DOHH2 (cell line): ENCODE results near the gene OR2A14.

Source experiments
- CTCF ChIP-seq: fragments of 200-600 bp; sonication (generic); IDR thresholded peaks from one replicate; pipeline ENCODE4 v1.5.1; 2014; ENCODE audit warnings: antibody characterized with exemption, mild to moderate bottlenecking, low read depth, low read length; ENCODE audit not compliant: poor library complexity, severe bottlenecking
- EZH2phosphoT487 ChIP-seq: fragments of 200-600 bp; sonication (generic); IDR thresholded peaks from 2 replicates; pipeline ENCODE4 v1.6.1; 2017; ENCODE audit warnings: borderline replicate concordance, mild to moderate bottlenecking, antibody characterized with exemption, low read length, moderate library complexity, mixed read lengths

- TF ChIP-seq CTCF (no peak), EZH2phosphoT487 (no peak)
Observed at GRCh38 chr7:144122876-144123275, at the start of gene OR2A14.
